ENCODE results near the gene SIGLEC10. TPM values are rescaled to one million over a fixed set of nuclear protein-coding genes. Genes with fewer than 3 reads are reported as not detected.

The SIGLEC10 gene
- total and polyA plus RNA-seq, 2 experiments from 2014 or later = not detected

- peak overlapping the region; percentile 91 for H2AFZ ChIP-seq
- H3K9me2 ChIP-seq (ENCODE audit: insufficient read depth) = no peaks in the 10 kb centered on the region
- H3K27me3 ChIP-seq (replicated peaks; ENCODE audit: insufficient read depth) = no peaks in the 10 kb centered on the region
- H3K4me2 ChIP-seq (ENCODE audit: unreplicated experiment) = peak overlapping the region; percentile 91
- no peaks in the 10 kb centered on the region for H3K9me3 ChIP-seq (ENCODE audit: low read depth)
- H3K79me2 ChIP-seq (ENCODE audit: insufficient read depth) = peaks cover 39% of the 10 kb centered on the region
- H3K4me3 ChIP-seq = peak overlapping the region; percentile 77
- no peak for TF ChIP-seq EZH2phosphoT487 (IDR thresholded peaks at IDR 0.05; ENCODE audit: insufficient read depth, low read depth)
- no peak for TF ChIP-seq EZH2 (IDR thresholded peaks at IDR 0.05; ENCODE audit: insufficient read depth, poor library complexity, severe bottlenecking)
- H3K36me3 ChIP-seq (ENCODE audit: low read depth) = no peaks in the 10 kb centered on the region
- peak overlapping the region; percentile 87 for H3K27ac ChIP-seq
- no peak for DNase-seq
- in situ Hi-C loops (cut with MboI) = no loop called here
- no peaks in the 10 kb centered on the region for H3F3A ChIP-seq (ENCODE audit: insufficient read depth)
- H3K9ac ChIP-seq = peak overlapping the region; percentile 95
- peaks cover 14% of the 10 kb centered on the region; the same call in 1 of the 2 replicates for H3K4me1 ChIP-seq (ENCODE audit: insufficient read depth)
- no peaks in the 10 kb centered on the region for H4K20me1 ChIP-seq (ENCODE audit: insufficient read depth)
- 0 to 1% methylated on average over 10 to 15 of the region's 15 CpGs for WGBS, 2 experiments (ENCODE audit: low coverage in 1 of 2, low lambda C conversion rate in 2 of 2, missing lambda C conversion rate in 2 of 2)
Observed at GRCh38 chr19:51367255-51367564, 50.2 kb downstream of the SIGLEC10 start.

GRCh38 chr19:51366389-51367254, 50.8 kb downstream of the SIGLEC10 start:
- TF ChIP-seq EZH2 (IDR thresholded peaks at IDR 0.05; ENCODE audit: insufficient read depth, poor library complexity, severe bottlenecking) = no peak
- TF ChIP-seq EZH2phosphoT487 (IDR thresholded peaks at IDR 0.05; ENCODE audit: insufficient read depth, low read depth) = no peak
- H3K4me1 ChIP-seq (ENCODE audit: insufficient read depth) = peaks cover 14% of the 10 kb centered on the region; the same call in 1 of the 2 replicates
- peaks cover 45% of the 10 kb centered on the region for H3K79me2 ChIP-seq (ENCODE audit: insufficient read depth)
- H3K9me3 ChIP-seq (ENCODE audit: low read depth) = no peaks in the 10 kb centered on the region
- in situ Hi-C loops (cut with MboI) = no loop called here
- H2AFZ ChIP-seq = peak overlapping the region; percentile 91
- H3K4me2 ChIP-seq (ENCODE audit: unreplicated experiment) = peak overlapping the region; percentile 91
- peak overlapping the region; percentile 95 for H3K9ac ChIP-seq
- no peaks in the 10 kb centered on the region for H3K27me3 ChIP-seq (replicated peaks; ENCODE audit: insufficient read depth)
- peak; percentile 99 for DNase-seq
- H3K4me3 ChIP-seq = peak overlapping the region; percentile 77
- peak overlapping the region; percentile 88 for H3K27ac ChIP-seq
- WGBS, 2 experiments (ENCODE audit: low coverage in 1 of 2, low lambda C conversion rate in 2 of 2, missing lambda C conversion rate in 2 of 2) = 1% methylated on average over 51 to 54 of the region's 54 CpGs
- H3K36me3 ChIP-seq (ENCODE audit: low read depth) = no peaks in the 10 kb centered on the region
- H3F3A ChIP-seq (ENCODE audit: insufficient read depth) = no peaks in the 10 kb centered on the region
- no peaks in the 10 kb centered on the region for H3K9me2 ChIP-seq (ENCODE audit: insufficient read depth)
- H4K20me1 ChIP-seq (ENCODE audit: insufficient read depth) = no peaks in the 10 kb centered on the region

GRCh38 chr19:51365965-51366388, 51.5 kb downstream of the SIGLEC10 start, which contains the start of gene ETFB:
ETFB (minus strand) TSS chr19:51366388; CDS start chr19:51366326, 62 bp downstream.
- in situ Hi-C loops (cut with MboI) = no loop called here
- H3K79me2 ChIP-seq (ENCODE audit: insufficient read depth) = peaks cover 50% of the 10 kb centered on the region

GRCh38 chr19:51365211-51365964, 52.1 kb downstream of the SIGLEC10 start:
- WGBS, 2 experiments (ENCODE audit: low coverage in 1 of 2, low lambda C conversion rate in 2 of 2, missing lambda C conversion rate in 2 of 2) = 10 to 11% methylated on average over 10 of the region's 10 CpGs
- H3K9me2 ChIP-seq (ENCODE audit: insufficient read depth) = no peaks in the 10 kb centered on the region
- H3F3A ChIP-seq (ENCODE audit: insufficient read depth) = peaks cover 1% of the 10 kb centered on the region
- H3K27ac ChIP-seq = peak overlapping the region; percentile 88
- peak overlapping the region; percentile 95 for H3K9ac ChIP-seq
- TF ChIP-seq EZH2 (IDR thresholded peaks at IDR 0.05; ENCODE audit: insufficient read depth, poor library complexity, severe bottlenecking) (no peak), EZH2phosphoT487 (IDR thresholded peaks at IDR 0.05; ENCODE audit: insufficient read depth, low read depth) (no peak)
- H4K20me1 ChIP-seq (ENCODE audit: insufficient read depth) = no peaks in the 10 kb centered on the region
- peaks cover 56% of the 10 kb centered on the region for H3K79me2 ChIP-seq (ENCODE audit: insufficient read depth)
- in situ Hi-C loops (cut with MboI) = no loop called here
- peak overlapping the region; percentile 71 for H2AFZ ChIP-seq
- peaks cover 14% of the 10 kb centered on the region; the same call in 1 of the 2 replicates for H3K4me1 ChIP-seq (ENCODE audit: insufficient read depth)
- H3K4me3 ChIP-seq = peak overlapping the region; percentile 77
- no peaks in the 10 kb centered on the region for H3K36me3 ChIP-seq (ENCODE audit: low read depth)
- peak overlapping the region; percentile 94 for H3K4me2 ChIP-seq (ENCODE audit: unreplicated experiment)
- no peaks in the 10 kb centered on the region for H3K27me3 ChIP-seq (replicated peaks; ENCODE audit: insufficient read depth)
- no peaks in the 10 kb centered on the region for H3K9me3 ChIP-seq (ENCODE audit: low read depth)
- DNase-seq = peak; percentile 84

More at GRCh38 chr19:51365965-51366388, 51.5 kb downstream of the SIGLEC10 start, which contains the start of gene ETFB:
- TF ChIP-seq EZH2 (IDR thresholded peaks at IDR 0.05; ENCODE audit: insufficient read depth, poor library complexity, severe bottlenecking) = no peak
- no peak for TF ChIP-seq EZH2phosphoT487 (IDR thresholded peaks at IDR 0.05; ENCODE audit: insufficient read depth, low read depth)
- Histone ChIP-seq H3K4me1 (ENCODE audit: insufficient read depth) (peaks cover 14% of the 10 kb centered on the region; the same call in 1 of the 2 replicates), H2AFZ (peak within 1 kb of the TSS; percentile 91), H3K27me3 (replicated peaks; ENCODE audit: insufficient read depth) (no peaks in the 10 kb centered on the region), H3K4me3 (peak within 1 kb of the TSS; percentile 77), H3F3A (ENCODE audit: insufficient read depth) (no peaks in the 10 kb centered on the region), H3K4me2 (ENCODE audit: unreplicated experiment) (peak within 1 kb of the TSS; percentile 94), H3K9me2 (ENCODE audit: insufficient read depth) (no peaks in the 10 kb centered on the region), H3K27ac (peak within 1 kb of the TSS; percentile 88), H4K20me1 (ENCODE audit: insufficient read depth) (no peaks in the 10 kb centered on the region), H3K9ac (peak within 1 kb of the TSS; percentile 95), H3K9me3 (ENCODE audit: low read depth) (no peaks in the 10 kb centered on the region), H3K36me3 (ENCODE audit: low read depth) (no peaks in the 10 kb centered on the region)
- WGBS, 2 experiments (ENCODE audit: low coverage in 1 of 2, low lambda C conversion rate in 2 of 2, missing lambda C conversion rate in 2 of 2) = 0 to 3% methylated on average over 10 to 26 of the region's 27 CpGs
- no peak for DNase-seq

Measured in GM23248 (cell line).